K562 (cell line): ENCODE measurements around the gene CLGN. TPM values are rescaled to one million over a fixed set of nuclear protein-coding genes. Genes with fewer than 3 reads are reported as not detected.

ENCODE experiments used
- EGR1 ChIP-seq: fragments of 450-650 bp; conservative IDR thresholded peaks from 2 replicates; pipeline ENCODE4 v1.6.1; 2017; ENCODE audit warnings: mild to moderate bottlenecking
- ETV6 ChIP-seq, 3 experiments: fragments of 150-350 bp in 1 of 3; sonication (generic) in 1 of 3; formaldehyde crosslinking in 1 of 3; IDR thresholded peaks; 2 replicates each; pipeline versions ENCODE4 v1.6.1 to v1.8.0; 2014 to 2022; ENCODE audit warnings: borderline replicate concordance in 2 of 3, low read depth in 2 of 3, antibody characterized with exemption in 1 of 3, low read length in 1 of 3, mild to moderate bottlenecking in 1 of 3, missing genetic modification reagents in 1 of 3
- FOXA1 ChIP-seq: fragments of 450-650 bp; IDR thresholded peaks from 2 replicates; pipeline ENCODE4 v1.6.1; 2016; ENCODE audit warnings: mild to moderate bottlenecking, borderline replicate concordance
- FOXP4 ChIP-seq: sonication (generic); formaldehyde crosslinking; IDR thresholded peaks from 2 replicates; pipeline ENCODE4 v1.8.0; 2022; ENCODE audit warnings: mild to moderate bottlenecking, missing genetic modification reagents, borderline replicate concordance
- HCFC1 ChIP-seq: IDR thresholded peaks from 2 replicates; pipeline ENCODE4 v1.6.1; 2012; ENCODE audit warnings: low read depth, low read length, improper control_type of control experiment
- KLF13 ChIP-seq: fragments of 450-650 bp; IDR thresholded peaks from 2 replicates; pipeline ENCODE4 v1.6.1; 2016; ENCODE audit warnings: missing genetic modification characterization, low read depth, mild to moderate bottlenecking, missing compliant biosample characterization, moderate library complexity, borderline replicate concordance
- MAX ChIP-seq: sonication (generic); formaldehyde crosslinking; IDR thresholded peaks from 2 replicates; pipeline ENCODE4 v1.9.0; 2022; ENCODE audit warnings: mild to moderate bottlenecking, missing genetic modification reagents
- NCOA2 ChIP-seq, 2 experiments: fragments of 450-650 bp; IDR thresholded peaks; 2 replicates each; pipeline ENCODE4 v1.6.1; 2018; ENCODE audit warnings: mild to moderate bottlenecking in 2 of 2, moderate library complexity in 1 of 2; ENCODE audit not compliant: partially characterized antibody in 2 of 2
- POLR2AphosphoS2 ChIP-seq: IDR thresholded peaks from 2 replicates; pipeline ENCODE4 v1.6.1; 2012; ENCODE audit warnings: low read length, improper control_type of control experiment
- SIN3B ChIP-seq: fragments of 450-650 bp; IDR thresholded peaks from 2 replicates; pipeline ENCODE4 v1.6.1; 2017; ENCODE audit warnings: low read depth, mild to moderate bottlenecking, moderate library complexity
- SUPT5H ChIP-seq: fragments of 450-650 bp; IDR thresholded peaks from 2 replicates; pipeline ENCODE4 v1.6.1; 2016
- TRIM28 ChIP-seq: fragments of 450-650 bp; IDR thresholded peaks from 2 replicates; pipeline ENCODE4 v1.6.1; 2017
- ZNF507 ChIP-seq: conservative IDR thresholded peaks from 2 replicates; pipeline ENCODE4 v1.6.1; 2017; ENCODE audit warnings: missing genetic modification characterization, missing compliant biosample characterization
- ZNF609 ChIP-seq: sonication (generic); formaldehyde crosslinking; IDR thresholded peaks from 2 replicates; pipeline ENCODE4 v1.8.1; 2023; ENCODE audit warnings: missing genetic modification reagents, mild to moderate bottlenecking, borderline replicate concordance
- ZNF707 ChIP-seq: fragments of 250-450 bp; sonication (Bioruptor Pico); conservative IDR thresholded peaks from 2 replicates; pipeline ENCODE4 v1.8.0; 2022; ENCODE audit warnings: inconsistent platforms, mild to moderate bottlenecking, moderate library complexity
- ZNF764 ChIP-seq: fragments of 250-450 bp; sonication (Bioruptor Pico); IDR thresholded peaks from 2 replicates; pipeline ENCODE4 v1.4.0; 2020; ENCODE audit warnings: low read depth, mild to moderate bottlenecking, moderate library complexity
- polyA plus RNA-seq, 8 experiments: library from polyadenylated mRNA; depleted of rRNA in 4 of 8; stranded (reverse) in 5 of 8; unstranded in 3 of 8; fragments of >200 nt; fragmentation: Nextera tagmentation in 2 of 8; fragmentation: Illumina TruSeq in 1 of 8; extraction: Ambion mirVana in 2 of 8; extraction: Trizol in 1 of 8; gene quantifications; 2 replicates each; pipeline versions ENCODE4 v1.2.1 to v1.2.3, GENCODE V29; 2011 to 2014; ENCODE audit warnings: inconsistent platforms in 1 of 8, missing spikeins in 1 of 8
- total RNA-seq, 7 experiments: library from RNA; depleted of rRNA in 6 of 7; stranded (reverse); fragments of >200 nt in 6 of 7; fragmentation: Illumina TruSeq in 2 of 7; extraction: Trizol in 2 of 7; gene quantifications; 2 replicates each; pipeline versions ENCODE4 v1.2.1 to v1.2.3, GENCODE V29; 2011 to 2021; ENCODE audit warnings: low replicate concordance in 1 of 7
- TF ChIP-seq, protein P1 (sequence below): sonication (generic); formaldehyde crosslinking; IDR thresholded peaks from 2 replicates; pipeline ENCODE4 v1.8.0; 2022; ENCODE audit warnings: mild to moderate bottlenecking, missing genetic modification reagents
- TF ChIP-seq, protein P2 (sequence below): fragments of 250-450 bp; sonication (Bioruptor Pico); IDR thresholded peaks from 2 replicates; pipeline ENCODE4 v1.8.0; 2022; ENCODE audit warnings: inconsistent platforms, mild to moderate bottlenecking, moderate library complexity, borderline replicate concordance

CLGN gene
- total and polyA plus RNA-seq, 9 of the 15 experiments (the other 6 are each of a cell fraction or from before 2014, with no cell fraction given), result 0.22 to 3.6 (median 2.7) TPM

- TF ChIP-seq HCFC1, result no peak
- TF ChIP-seq SUPT5H, result peak; percentile 63
- TF ChIP-seq, protein P1, sequence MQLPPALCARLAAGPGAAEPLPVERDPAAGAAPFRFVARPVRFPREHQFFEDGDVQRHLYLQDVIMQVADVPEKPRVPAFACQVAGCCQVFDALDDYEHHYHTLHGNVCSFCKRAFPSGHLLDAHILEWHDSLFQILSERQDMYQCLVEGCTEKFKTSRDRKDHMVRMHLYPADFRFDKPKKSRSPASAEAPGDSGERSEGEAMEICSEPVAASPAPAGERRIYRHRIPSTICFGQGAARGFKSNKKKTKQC (CRISPR knock-in tag), result no peak
- TF ChIP-seq EGR1, result peak; percentile 95
- no peak for TF ChIP-seq ZNF507
- TF ChIP-seq KLF13 (tag), result no peak; the same call in 1 of the 2 replicates
- TF ChIP-seq TRIM28, result no peak
- no peak for TF ChIP-seq SIN3B
- no peak for TF ChIP-seq ETV6 (IDR thresholded peaks at IDR 0.05; ENCODE audit: borderline replicate concordance in 1 of 2, low read depth in 2 of 2, low read length in 1 of 2)
- TF ChIP-seq ETV6 (CRISPR knock-in tag; IDR thresholded peaks at IDR 0.05; ENCODE audit: borderline replicate concordance), result no peak
- TF ChIP-seq FOXA1, result no peak
- no peak for TF ChIP-seq ZNF764 (CRISPR knock-in tag)
- TF ChIP-seq ZNF707 (CRISPR knock-in tag), result no peak
- no peak for TF ChIP-seq MAX (CRISPR knock-in tag)
- TF ChIP-seq NCOA2 (IDR thresholded peaks at IDR 0.05; ENCODE audit: partially characterized antibody in 2 of 2), result no peak
- no peak for TF ChIP-seq ZNF609 (CRISPR knock-in tag)
- no peak for TF ChIP-seq POLR2AphosphoS2
- TF ChIP-seq, protein P2, sequence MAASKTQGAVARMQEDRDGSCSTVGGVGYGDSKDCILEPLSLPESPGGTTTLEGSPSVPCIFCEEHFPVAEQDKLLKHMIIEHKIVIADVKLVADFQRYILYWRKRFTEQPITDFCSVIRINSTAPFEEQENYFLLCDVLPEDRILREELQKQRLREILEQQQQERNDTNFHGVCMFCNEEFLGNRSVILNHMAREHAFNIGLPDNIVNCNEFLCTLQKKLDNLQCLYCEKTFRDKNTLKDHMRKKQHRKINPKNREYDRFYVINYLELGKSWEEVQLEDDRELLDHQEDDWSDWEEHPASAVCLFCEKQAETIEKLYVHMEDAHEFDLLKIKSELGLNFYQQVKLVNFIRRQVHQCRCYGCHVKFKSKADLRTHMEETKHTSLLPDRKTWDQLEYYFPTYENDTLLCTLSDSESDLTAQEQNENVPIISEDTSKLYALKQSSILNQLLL (CRISPR knock-in tag), result no peak
- no peak for TF ChIP-seq FOXP4 (CRISPR knock-in tag)
Measured at GRCh38 chr4:140373328-140374129, 53.9 kb downstream of the CLGN start, which contains the start of gene SCOC (continued).
